Measurements from ENCODE around the gene PIGR. TPM values are rescaled to one million over a fixed set of nuclear protein-coding genes. Genes with fewer than 3 reads are reported as not detected.

Gene PIGR
- total and polyA plus RNA-seq, 3 experiments from 2014 or later: 0.04 to 0.33 TPM; not detected in 1

DNA sequence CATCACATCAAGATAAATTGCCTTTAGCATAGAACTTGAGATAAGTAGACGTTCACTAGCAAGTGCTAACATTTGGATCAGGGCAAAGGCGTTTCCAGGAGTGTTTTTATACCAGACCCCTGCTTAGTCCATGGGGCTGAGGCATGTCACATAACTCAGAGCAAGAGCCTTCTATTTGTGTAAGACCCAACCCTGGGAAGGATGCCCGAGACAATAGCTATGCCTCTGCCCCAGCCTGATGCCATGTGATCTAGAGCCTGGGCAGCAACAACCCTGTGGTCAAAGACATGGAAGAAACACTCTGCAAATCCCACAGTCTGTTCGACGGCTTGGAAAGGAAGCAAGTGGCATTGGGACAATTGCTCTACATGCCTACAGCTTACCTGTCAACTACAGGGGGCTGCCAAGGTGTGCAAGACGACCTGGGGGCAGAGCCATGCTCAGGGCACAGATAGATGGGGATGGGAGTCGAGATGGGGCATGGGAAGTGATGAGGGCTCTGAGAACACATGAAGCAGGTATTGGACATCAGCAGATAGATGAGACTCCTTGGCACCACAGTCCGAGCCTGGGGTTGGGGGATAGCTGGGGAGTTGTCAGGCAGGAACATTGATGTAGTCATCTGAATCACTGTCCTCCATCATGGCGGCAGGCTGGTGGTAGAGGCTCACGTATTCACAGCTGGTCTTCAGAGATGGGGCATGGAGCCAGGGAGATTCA lies 41.7 kb downstream of the PIGR start:
- peaks cover 67 to 86% (median 69%) of the 10 kb centered on the region in 3 donors for H3K4me1 Mint-ChIP-seq
- Histone ChIP-seq H3K27ac (ENCODE audit: low read depth, low read length) (no peak overlapping the region), H3K9me3 (ENCODE audit: low read length) (no peaks in the 10 kb centered on the region), H3K4me3 (ENCODE audit: low read length) (no peak overlapping the region), H3K27me3 (ENCODE audit: insufficient read depth, low read length, poor library complexity, severe bottlenecking) (no peaks in the 10 kb centered on the region), H3K36me3 (ENCODE audit: insufficient read depth, low read length) (peaks cover 37% of the 10 kb centered on the region), H3K4me1 (ENCODE audit: insufficient read depth, low read length) (peaks cover 67% of the 10 kb centered on the region)
- no peaks in the 10 kb centered on the region for H3K27me3 Mint-ChIP-seq
- H3K9me3 Mint-ChIP-seq: no peaks in the 10 kb centered on the region
- no peak for DNase-seq
- peaks cover 15 to 77% (median 35%) of the 10 kb centered on the region in 3 donors for H3K36me3 Mint-ChIP-seq
- ChIA-PET CTCF (interaction anchor here (1.2 to 3.9 kb wide), 4 partner anchors 29 to 170 kb away, joined by 3 to 18 read pairs (median 4); partner anchors contain the start of gene IL20), POLR2A (interaction anchor here (1.3 to 2.2 kb wide), 4 partner anchors 11 to 170 kb away, joined by 3 to 10 read pairs (median 3); partner anchors contain the start of gene FCMR)
- H3K4me3 Mint-ChIP-seq: peak overlapping the region in 5 of 7 donors; percentile 9 to 64 (median 51)
- H3K27ac Mint-ChIP-seq: peak overlapping the region; percentile 42 to 91 (median 85)

DNA sequence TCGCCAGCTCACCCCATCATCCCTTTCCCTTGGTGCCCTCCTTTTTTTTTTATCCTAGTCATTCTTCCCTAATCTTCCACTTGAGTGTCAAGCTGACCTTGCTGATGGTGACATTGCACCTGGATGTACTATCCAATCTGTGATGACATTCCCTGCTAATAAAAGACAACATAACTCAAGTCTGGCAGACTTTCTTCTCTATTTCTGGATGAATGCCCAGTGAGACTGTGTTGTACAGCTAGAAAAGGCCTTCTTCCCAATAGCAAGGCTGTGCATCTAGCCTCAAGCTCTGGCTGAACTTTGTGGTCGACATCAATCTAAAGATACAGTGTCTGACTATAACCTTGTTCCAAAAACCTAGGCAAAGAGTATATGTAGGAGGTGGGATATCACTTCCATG lies 42.6 kb downstream of the PIGR start:
- H3K4me1 ChIP-seq (ENCODE audit: insufficient read depth, low read length): peaks cover 62% of the 10 kb centered on the region
- peaks cover 37% of the 10 kb centered on the region for H3K36me3 ChIP-seq (ENCODE audit: insufficient read depth, low read length)
- H3K27me3 ChIP-seq (ENCODE audit: insufficient read depth, low read length, poor library complexity, severe bottlenecking): no peaks in the 10 kb centered on the region
- DNase-seq: no peak
- H3K9me3 ChIP-seq (ENCODE audit: low read length): no peaks in the 10 kb centered on the region
- ChIA-PET POLR2A (interaction anchor here (0.8 to 1.5 kb wide), 2 partner anchors 18 to 22 kb away, joined by 3 to 4 read pairs; partner anchors contain the start of gene FCMR), CTCF (interaction anchor here (1.8 kb wide), 1 partner anchor 39 kb away, joined by 4 read pairs; the partner anchor contains the start of gene IL20)
- no peak overlapping the region for H3K4me3 ChIP-seq (ENCODE audit: low read length)
- Mint-ChIP-seq H3K9me3 (no peaks in the 10 kb centered on the region), H3K27me3 (no peaks in the 10 kb centered on the region), H3K4me3 (no peak overlapping the region), H3K27ac (peak overlapping the region in 7 of 8 donors; percentile 28 to 88 (median 68)), H3K4me1 (peaks cover 66 to 86% (median 68%) of the 10 kb centered on the region in 3 donors), H3K36me3 (peaks cover 11 to 73% (median 31%) of the 10 kb centered on the region in 3 donors)
- no peak overlapping the region for H3K27ac ChIP-seq (ENCODE audit: low read depth, low read length)

DNA sequence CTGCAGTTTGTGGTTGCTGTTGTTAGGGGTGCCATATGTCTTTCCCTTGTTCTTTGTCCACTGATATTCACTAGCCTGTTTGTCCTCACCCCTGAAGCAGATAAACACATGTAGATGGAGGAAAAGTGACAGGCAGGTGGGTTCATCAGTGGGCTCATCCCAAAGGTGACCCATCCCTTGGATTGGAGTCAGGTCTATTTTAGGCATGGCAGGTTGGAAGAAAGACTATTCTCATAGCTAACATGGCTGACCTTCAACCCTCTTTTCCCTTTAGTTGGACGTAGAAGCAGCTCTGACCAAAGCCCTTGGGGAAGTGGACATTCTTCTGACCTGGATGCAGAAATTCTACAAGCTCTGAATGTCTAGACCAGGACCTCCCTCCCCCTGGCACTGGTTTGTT lies 43.6 kb downstream of the PIGR start:
- POLR2A ChIA-PET: interaction anchor here (0.8 to 1.5 kb wide), 2 partner anchors 19 to 23 kb away, joined by 3 to 4 read pairs; partner anchors contain the start of gene FCMR
- CTCF ChIA-PET: interaction anchor here (1.8 kb wide), 1 partner anchor 38 kb away, joined by 4 read pairs; the partner anchor contains the start of gene IL20
- Mint-ChIP-seq H3K9me3 (no peaks in the 10 kb centered on the region), H3K27ac (peak overlapping the region in 7 of 8 donors; percentile 42 to 82 (median 64)), H3K4me3 (no peak overlapping the region), H3K27me3 (no peaks in the 10 kb centered on the region), H3K4me1 (peaks cover 57 to 77% (median 61%) of the 10 kb centered on the region in 3 donors), H3K36me3 (peaks cover 10 to 64% (median 25%) of the 10 kb centered on the region in 3 donors)
- Histone ChIP-seq H3K27ac (ENCODE audit: low read depth, low read length) (no peak overlapping the region), H3K36me3 (ENCODE audit: insufficient read depth, low read length) (peaks cover 29% of the 10 kb centered on the region), H3K4me3 (ENCODE audit: low read length) (no peak overlapping the region), H3K4me1 (ENCODE audit: insufficient read depth, low read length) (peaks cover 52% of the 10 kb centered on the region), H3K27me3 (ENCODE audit: insufficient read depth, low read length, poor library complexity, severe bottlenecking) (no peaks in the 10 kb centered on the region), H3K9me3 (ENCODE audit: low read length) (no peaks in the 10 kb centered on the region)
- no peak for DNase-seq

DNA sequence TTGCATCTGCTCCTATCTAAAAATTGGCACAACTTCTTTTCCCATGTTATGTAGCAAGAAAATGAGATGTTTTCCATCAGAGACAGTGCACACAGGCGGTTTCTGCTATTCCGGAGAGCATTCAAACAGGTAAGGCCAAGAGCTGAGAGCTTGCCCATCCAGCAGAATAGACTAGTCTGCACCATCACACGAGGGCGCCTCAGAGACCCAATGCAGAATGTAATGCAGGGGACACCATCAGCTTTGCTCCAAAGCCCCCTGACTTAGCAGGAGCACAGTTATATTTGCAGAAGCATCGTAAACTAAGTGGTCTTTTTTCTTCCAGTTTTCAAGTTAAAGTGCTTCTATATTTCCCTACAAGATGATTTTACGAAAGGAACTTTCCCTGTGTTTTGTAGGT lies 44.3 kb downstream of the PIGR start:
- no peak for DNase-seq
- Mint-ChIP-seq H3K9me3 (no peaks in the 10 kb centered on the region), H3K4me1 (peaks cover 53 to 74% (median 54%) of the 10 kb centered on the region in 3 donors), H3K4me3 (no peak overlapping the region), H3K27ac (peak overlapping the region in 4 of 8 donors; percentile 36 to 89 (median 54)), H3K36me3 (peaks cover 10 to 58% (median 25%) of the 10 kb centered on the region in 3 donors), H3K27me3 (no peaks in the 10 kb centered on the region)
- Histone ChIP-seq H3K27me3 (ENCODE audit: insufficient read depth, low read length, poor library complexity, severe bottlenecking) (no peaks in the 10 kb centered on the region), H3K9me3 (ENCODE audit: low read length) (no peaks in the 10 kb centered on the region), H3K27ac (ENCODE audit: low read depth, low read length) (no peak overlapping the region), H3K4me3 (ENCODE audit: low read length) (no peak overlapping the region), H3K36me3 (ENCODE audit: insufficient read depth, low read length) (peaks cover 23% of the 10 kb centered on the region), H3K4me1 (ENCODE audit: insufficient read depth, low read length) (peaks cover 45% of the 10 kb centered on the region)
- CTCF ChIA-PET: interaction anchor here (1.1 kb wide), 1 partner anchor 10 kb away, joined by 4 read pairs; no protein-coding TSS in a partner anchor
- POLR2A ChIA-PET: no interaction called here

DNA sequence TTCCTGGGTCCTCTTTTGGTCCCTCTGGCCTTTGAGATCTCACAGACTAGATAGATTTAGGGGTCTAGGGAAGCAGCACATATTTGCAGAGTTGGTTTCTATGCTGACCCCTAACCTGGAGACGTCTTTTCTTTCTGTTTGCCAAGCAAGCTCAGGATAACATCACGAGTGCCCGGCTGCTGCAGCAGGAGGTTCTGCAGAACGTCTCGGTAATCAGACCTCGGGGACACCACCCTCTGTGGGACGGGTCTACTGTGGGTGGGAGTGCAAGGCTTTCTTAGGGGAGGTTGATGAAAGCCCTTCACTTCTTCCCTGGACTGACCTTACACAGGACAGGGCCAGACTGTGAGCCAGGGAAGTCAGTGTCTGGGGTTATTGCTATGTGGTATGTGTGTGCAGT lies 46.1 kb downstream of the PIGR start:
- Histone ChIP-seq H3K9me3 (ENCODE audit: low read length) (no peaks in the 10 kb centered on the region), H3K27me3 (ENCODE audit: insufficient read depth, low read length, poor library complexity, severe bottlenecking) (no peaks in the 10 kb centered on the region), H3K36me3 (ENCODE audit: insufficient read depth, low read length) (peaks cover 17% of the 10 kb centered on the region), H3K4me1 (ENCODE audit: insufficient read depth, low read length) (peaks cover 28% of the 10 kb centered on the region), H3K4me3 (ENCODE audit: low read length) (no peak overlapping the region), H3K27ac (ENCODE audit: low read depth, low read length) (no peak overlapping the region)
- CTCF ChIA-PET: interaction anchor here (0.6 to 1.9 kb wide), 7 partner anchors 9 to 166 kb away, joined by 3 to 11 read pairs (median 3); partner anchors contain the start of gene IL20
- Mint-ChIP-seq H3K36me3 (peaks cover 10 to 41% (median 18%) of the 10 kb centered on the region in 3 donors), H3K27ac (peak overlapping the region; percentile 57 to 92 (median 72)), H3K27me3 (no peaks in the 10 kb centered on the region), H3K4me1 (peaks cover 36 to 56% (median 37%) of the 10 kb centered on the region in 3 donors), H3K9me3 (no peaks in the 10 kb centered on the region), H3K4me3 (no peak overlapping the region)
- POLR2A ChIA-PET: interaction anchor here (1.3 to 1.9 kb wide), 2 partner anchors 9 to 19 kb away, joined by 5 to 10 read pairs; no protein-coding TSS in a partner anchor
- DNase-seq: no peak

DNA sequence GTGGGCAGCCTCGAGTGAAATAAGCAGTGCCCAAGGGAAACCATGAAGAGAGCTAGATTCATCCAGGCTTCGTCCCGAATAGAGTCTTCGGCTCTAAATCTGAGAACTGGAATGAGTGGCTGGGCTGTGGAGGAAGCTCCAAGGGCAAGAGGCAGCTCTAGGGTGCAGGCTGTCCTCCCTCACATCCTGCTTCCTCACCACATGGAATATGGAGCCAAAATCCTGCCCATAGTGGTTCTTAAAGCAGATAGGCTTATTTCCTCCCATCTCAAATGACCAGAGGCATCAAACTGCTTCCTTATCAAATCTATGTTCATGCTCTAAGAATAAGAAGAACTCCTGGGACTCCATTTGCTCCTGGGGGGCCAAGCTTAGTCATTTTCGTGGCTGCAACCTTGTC lies 46.5 kb downstream of the PIGR start:
- Histone ChIP-seq H3K4me1 (ENCODE audit: insufficient read depth, low read length) (peaks cover 24% of the 10 kb centered on the region), H3K4me3 (ENCODE audit: low read length) (no peak overlapping the region), H3K36me3 (ENCODE audit: insufficient read depth, low read length) (peaks cover 12% of the 10 kb centered on the region), H3K9me3 (ENCODE audit: low read length) (no peaks in the 10 kb centered on the region), H3K27ac (ENCODE audit: low read depth, low read length) (no peak overlapping the region), H3K27me3 (ENCODE audit: insufficient read depth, low read length, poor library complexity, severe bottlenecking) (no peaks in the 10 kb centered on the region)
- H3K27ac Mint-ChIP-seq: peak overlapping the region in 6 of 8 donors; percentile 59 to 87 (median 72)
- DNase-seq: no peak
- H3K27me3 Mint-ChIP-seq: no peaks in the 10 kb centered on the region
- CTCF ChIA-PET: interaction anchor here (0.6 to 1.9 kb wide), 5 partner anchors 9 to 164 kb away, joined by 3 to 11 read pairs (median 7); partner anchors contain the start of gene IL20
- H3K4me1 Mint-ChIP-seq: peaks cover 32 to 52% (median 32%) of the 10 kb centered on the region in 3 donors
- POLR2A ChIA-PET: interaction anchor here (1.9 kb wide), 1 partner anchor 9 kb away, joined by 10 read pairs; no protein-coding TSS in a partner anchor
- no peak overlapping the region for H3K4me3 Mint-ChIP-seq
- peaks cover 8 to 37% (median 15%) of the 10 kb centered on the region in 3 donors for H3K36me3 Mint-ChIP-seq
- no peaks in the 10 kb centered on the region for H3K9me3 Mint-ChIP-seq

DNA sequence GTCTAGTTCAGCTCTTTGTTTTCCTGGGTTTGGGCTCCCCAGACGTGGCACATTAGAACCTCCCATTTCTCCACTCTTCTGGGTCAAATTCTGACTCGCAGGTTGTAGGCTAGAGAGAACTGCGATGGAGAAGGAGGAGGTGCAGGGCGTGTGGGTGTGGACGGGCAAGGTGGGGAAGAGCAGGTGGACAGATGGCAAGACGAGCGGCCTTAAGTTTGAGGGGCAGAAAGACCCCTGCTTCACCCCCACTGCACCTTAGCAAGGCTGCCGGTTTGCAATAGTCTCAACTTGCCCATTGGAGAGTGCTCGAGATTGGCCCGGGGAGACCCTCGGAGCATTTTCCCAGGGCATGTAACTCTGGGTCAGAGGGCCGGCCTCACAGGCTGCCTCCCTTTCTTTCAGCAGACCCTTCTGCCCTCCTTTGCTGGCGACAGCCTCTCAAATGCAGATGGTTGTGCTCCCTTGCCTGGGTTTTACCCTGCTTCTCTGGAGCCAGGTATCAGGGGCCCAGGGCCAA lies 47.3 kb downstream of the PIGR start:
- Histone ChIP-seq H3K36me3 (ENCODE audit: insufficient read depth, low read length) (peaks cover 5% of the 10 kb centered on the region), H3K4me1 (ENCODE audit: insufficient read depth, low read length) (peaks cover 17% of the 10 kb centered on the region), H3K27ac (ENCODE audit: low read depth, low read length) (no peak overlapping the region), H3K4me3 (ENCODE audit: low read length) (no peak overlapping the region), H3K9me3 (ENCODE audit: low read length) (no peaks in the 10 kb centered on the region), H3K27me3 (ENCODE audit: insufficient read depth, low read length, poor library complexity, severe bottlenecking) (no peaks in the 10 kb centered on the region)
- Mint-ChIP-seq H3K27ac (peak overlapping the region in 4 of 8 donors; percentile 6 to 91 (median 64)), H3K36me3 (peaks cover under 1 to 29% (median 11%) of the 10 kb centered on the region in 3 donors), H3K9me3 (no peaks in the 10 kb centered on the region), H3K27me3 (peaks cover 0 to 5% of the 10 kb centered on the region in 2 donors), H3K4me3 (no peak overlapping the region), H3K4me1 (peaks cover 24 to 44% (median 25%) of the 10 kb centered on the region in 3 donors)
- POLR2A ChIA-PET: no interaction called here
- DNase-seq: no peak
- CTCF ChIA-PET: interaction anchor here (1.9 kb wide), 1 partner anchor 13 kb away, joined by 8 read pairs; no protein-coding TSS in a partner anchor

Measured in CD8-positive, alpha-beta memory T cell (primary cell).